Heart left ventricle (tissue), 13 donors: ENCODE results near the gene BMPR1A.

Experiments
- CTCF ChIP-seq, 12 donors: fragments of 200-600 bp; sonication (generic) in 4 of 12; IDR thresholded peaks; one replicate each; pipeline versions ENCODE4 v1.5.0 to v1.8.0; 2018 to 2022; ENCODE audit warnings: antibody characterized with exemption in 12 of 12, mild to moderate bottlenecking in 5 of 12
- POLR2A ChIP-seq, 2 donors: fragments of 450-650 bp; IDR thresholded peaks; one replicate each; pipeline ENCODE4 v1.6.1; 2017; ENCODE audit warnings: antibody characterized with exemption in 2 of 2, mild to moderate bottlenecking in 2 of 2, moderate library complexity in 2 of 2
- donor health status: ischemic (EF 13 %, LVEDD 7.1; RV severe dilation, severe dysfunction).
- donor health status: DM: no; HTN: yes; CAD: no.
- donor health status: DM: no; HTN: no; CAD: no.
- donor health status: ischemic (EF 25% LVEDD 6.9; RV normal size, moderate dysfunction).
- donor health status: ischemic (EF 25% LVEDD 5.7; RV mildly dilated, moderate dysfunction).
- donor health status: ischemic (EF 35%, LVEDD 5.7; RV mildly dilated, moderate dysfunction).
- donor health status: nonischemic (EF 11% LVEDD 7.7; RV severe dilation, severe dysfunction).
- donor health status: DM: yes; HTN: yes; CAD: no.
- donor health status: PGD.
- donor health status: ischemic (EF 29% LVEDD 5.4; RV normal size, mild dysfunction).
- donor health status: nonischemic (EF 23%, LVEDD 6.1; RV moderate dilation, normal function).

GRCh38 chr10:86747796-86748581 is 8.4 kb upstream of the BMPR1A start:
- TF ChIP-seq CTCF (IDR thresholded peaks at IDR 0.05), result no peak
- TF ChIP-seq POLR2A (IDR thresholded peaks at IDR 0.05), result no peak
